H9 (cell line): Measurements from ENCODE around the gene CILP2. TPM values are rescaled to one million over a fixed set of nuclear protein-coding genes. Genes with fewer than 3 reads are reported as not detected.

Experiments used
- DNase-seq: peaks from one replicate; pipeline ENCODE4 v3.0.0-alpha.2; 2017
- H2AFZ ChIP-seq: one replicate; pipeline ENCODE4 v1.6.1; 2013; ENCODE audit warnings: mild to moderate bottlenecking, low read length, control low read depth, moderate library complexity
- H2AK5ac ChIP-seq: 2 replicates; pipeline ENCODE4 v1.6.1; 2013; ENCODE audit warnings: low read length, control low read depth, mixed read lengths; ENCODE audit not compliant: insufficient read length
- H2BK120ac ChIP-seq: one replicate; pipeline ENCODE4 v1.6.1; 2013; ENCODE audit warnings: low read depth, mild to moderate bottlenecking, low read length, control low read depth, inconsistent platforms; ENCODE audit not compliant: poor library complexity, severe bottlenecking
- H2BK12ac ChIP-seq: 2 replicates; pipeline ENCODE4 v1.6.1; 2013; ENCODE audit warnings: low read length, control low read depth, mixed read lengths, low read depth; ENCODE audit not compliant: insufficient read length
- H2BK15ac ChIP-seq: 2 replicates; pipeline ENCODE4 v1.6.1; 2013; ENCODE audit warnings: low read depth, low read length, control low read depth
- H2BK20ac ChIP-seq: one replicate; pipeline ENCODE4 v1.6.1; 2013; ENCODE audit warnings: low read depth, mild to moderate bottlenecking, low read length, control low read depth, inconsistent platforms; ENCODE audit not compliant: poor library complexity, severe bottlenecking
- H2BK5ac ChIP-seq: 2 replicates; pipeline ENCODE4 v1.6.1; 2013; ENCODE audit warnings: low read length, control low read depth, mixed read lengths; ENCODE audit not compliant: insufficient read length
- H3K14ac ChIP-seq: 2 replicates; pipeline ENCODE4 v1.6.1; 2013; ENCODE audit warnings: low read length, control low read depth; ENCODE audit not compliant: insufficient read depth
- H3K18ac ChIP-seq: 2 replicates; pipeline ENCODE4 v1.6.1; 2013; ENCODE audit warnings: low read depth, mild to moderate bottlenecking, mixed read lengths, low read length, control low read depth; ENCODE audit not compliant: insufficient read length
- H3K23ac ChIP-seq: 2 replicates; pipeline ENCODE4 v1.6.1; 2013; ENCODE audit warnings: low read length, control low read depth, mixed read lengths, low read depth; ENCODE audit not compliant: insufficient read length
- H3K23me2 ChIP-seq: 2 replicates; pipeline ENCODE4 v1.6.1; 2013; ENCODE audit warnings: low read depth, mild to moderate bottlenecking, mixed read lengths, low read length, control low read depth; ENCODE audit not compliant: insufficient read length, poor library complexity, severe bottlenecking
- H3K27ac ChIP-seq: 2 replicates; pipeline ENCODE4 v1.5.1; 2013; ENCODE audit warnings: low read length, control low read depth, mixed read lengths, low read depth; ENCODE audit not compliant: insufficient read length
- H3K27me3 ChIP-seq: 2 replicates; pipeline ENCODE4 v1.6.1; 2013; ENCODE audit warnings: low read length, control low read depth, inconsistent platforms; ENCODE audit not compliant: insufficient read depth
- H3K4ac ChIP-seq: 2 replicates; pipeline ENCODE4 v1.6.1; 2013; ENCODE audit warnings: low read depth, mild to moderate bottlenecking, control low read depth, inconsistent platforms, low read length, moderate library complexity
- H3K4me1 ChIP-seq: 2 replicates; pipeline ENCODE4 v1.6.1; 2013; ENCODE audit warnings: low read length, control low read depth, inconsistent platforms; ENCODE audit not compliant: insufficient read depth
- H3K4me2 ChIP-seq: 2 replicates; pipeline ENCODE4 v1.6.1; 2013; ENCODE audit warnings: low read length, control low read depth, mixed read lengths; ENCODE audit not compliant: insufficient read length, insufficient read depth
- H3K56ac ChIP-seq: 2 replicates; pipeline ENCODE4 v1.6.1; 2013; ENCODE audit warnings: low read depth, mild to moderate bottlenecking, mixed read lengths, low read length, control low read depth; ENCODE audit not compliant: insufficient read length
- H3K79me1 ChIP-seq: 2 replicates; pipeline ENCODE4 v1.6.1; 2013; ENCODE audit warnings: low read depth, mild to moderate bottlenecking, moderate library complexity, low read length, control low read depth, inconsistent platforms; ENCODE audit not compliant: insufficient read depth, poor library complexity, severe bottlenecking
- H3K79me2 ChIP-seq: 2 replicates; pipeline ENCODE4 v1.6.1; 2013; ENCODE audit warnings: low read length, control low read depth, inconsistent platforms; ENCODE audit not compliant: insufficient read depth
- H3K9ac ChIP-seq: 2 replicates; pipeline ENCODE4 v1.6.1; 2013; ENCODE audit warnings: low read length, control low read depth, mixed read lengths; ENCODE audit not compliant: insufficient read length; ENCODE audit errors: extremely low read depth
- H3K9me3 ChIP-seq: one replicate; pipeline ENCODE4 v1.6.1; 2013; ENCODE audit warnings: low read depth, low read length, inconsistent platforms; ENCODE audit not compliant: control insufficient read depth
- H3T11ph ChIP-seq: one replicate; pipeline ENCODE4 v1.6.1; 2013; ENCODE audit warnings: mild to moderate bottlenecking, low read length, control low read depth, inconsistent platforms
- H4K20me1 ChIP-seq: one replicate; pipeline ENCODE4 v1.6.1; 2013; ENCODE audit not compliant: control insufficient read depth, insufficient read length, insufficient read depth
- H4K5ac ChIP-seq: 2 replicates; pipeline ENCODE4 v1.6.1; 2013; ENCODE audit warnings: low read depth, mild to moderate bottlenecking, mixed read lengths, low read length, control low read depth; ENCODE audit not compliant: insufficient read length
- H4K8ac ChIP-seq: replicated peaks from 2 replicates; pipeline ENCODE4 v1.6.1; 2013; ENCODE audit warnings: low read length, control low read depth, mixed read lengths, low read depth; ENCODE audit not compliant: insufficient read length
- H4K91ac ChIP-seq: 2 replicates; pipeline ENCODE4 v1.6.1; 2013; ENCODE audit warnings: low read depth, mild to moderate bottlenecking, moderate library complexity, mixed read lengths, low read length, control low read depth; ENCODE audit not compliant: insufficient read length
- H3K27ac Mint-ChIP-seq, 3 experiments: 2 replicates in 2 of 3; 3 replicates in 1 of 3; pipeline ENCODE4 v1.8.0; 2020 to 2021; ENCODE audit warnings: mixed read lengths in 3 of 3, mild to moderate bottlenecking in 1 of 3, moderate library complexity in 1 of 3
- H3K27me3 Mint-ChIP-seq: 2 replicates; pipeline ENCODE4 v1.8.0; 2021; ENCODE audit warnings: low read depth, mild to moderate bottlenecking, moderate library complexity, mixed read lengths
- H3K36me3 Mint-ChIP-seq, 3 experiments: 2 replicates in 2 of 3; 3 replicates in 1 of 3; pipeline ENCODE4 v1.8.0; 2020 to 2021; ENCODE audit warnings: low read depth in 3 of 3, mixed read lengths in 3 of 3; ENCODE audit not compliant: insufficient read depth in 1 of 3
- H3K4me1 Mint-ChIP-seq, 2 experiments: 2 replicates each; pipeline ENCODE4 v1.8.0; 2020; ENCODE audit warnings: mixed read lengths in 2 of 2
- H3K4me3 Mint-ChIP-seq, 2 experiments: 2 replicates in 1 of 2; 3 replicates in 1 of 2; pipeline ENCODE4 v1.8.0; 2020 to 2021; ENCODE audit warnings: mild to moderate bottlenecking in 2 of 2, mixed read lengths in 2 of 2, moderate library complexity in 1 of 2
- H3K9me3 Mint-ChIP-seq, 2 experiments: 2 replicates in 1 of 2; 3 replicates in 1 of 2; pipeline ENCODE4 v1.8.0; 2020; ENCODE audit warnings: mild to moderate bottlenecking in 2 of 2, mixed read lengths in 2 of 2, moderate library complexity in 1 of 2
- WGBS: extraction: QIAGEN DNeasy Blood & Tissue Kit; methylation state at CpG from one replicate; pipeline ENCODE4 v1.1.7; 2013; ENCODE audit warnings: missing lambda C conversion rate, low lambda C conversion rate, mixed read lengths; ENCODE audit not compliant: insufficient read length; ENCODE audit errors: extremely low coverage; 5-methylcytosine and 5-hydroxymethylcytosine counted together
- total RNA-seq: library from RNA; stranded (reverse); gene quantifications from 2 replicates; pipeline ENCODE4 v1.2.1, GENCODE V29; 2021
- TF ChIP-seq, protein P1 (sequence below): fragments of 200-600 bp; sonication (generic); conservative IDR thresholded peaks from 3 replicates; pipeline ENCODE4 v1.8.0; 2021; ENCODE audit warnings: antibody characterized with exemption, mild to moderate bottlenecking

Gene CILP2
- total RNA-seq, 1 experiment from 2014 or later, result 6.4 TPM

DNA sequence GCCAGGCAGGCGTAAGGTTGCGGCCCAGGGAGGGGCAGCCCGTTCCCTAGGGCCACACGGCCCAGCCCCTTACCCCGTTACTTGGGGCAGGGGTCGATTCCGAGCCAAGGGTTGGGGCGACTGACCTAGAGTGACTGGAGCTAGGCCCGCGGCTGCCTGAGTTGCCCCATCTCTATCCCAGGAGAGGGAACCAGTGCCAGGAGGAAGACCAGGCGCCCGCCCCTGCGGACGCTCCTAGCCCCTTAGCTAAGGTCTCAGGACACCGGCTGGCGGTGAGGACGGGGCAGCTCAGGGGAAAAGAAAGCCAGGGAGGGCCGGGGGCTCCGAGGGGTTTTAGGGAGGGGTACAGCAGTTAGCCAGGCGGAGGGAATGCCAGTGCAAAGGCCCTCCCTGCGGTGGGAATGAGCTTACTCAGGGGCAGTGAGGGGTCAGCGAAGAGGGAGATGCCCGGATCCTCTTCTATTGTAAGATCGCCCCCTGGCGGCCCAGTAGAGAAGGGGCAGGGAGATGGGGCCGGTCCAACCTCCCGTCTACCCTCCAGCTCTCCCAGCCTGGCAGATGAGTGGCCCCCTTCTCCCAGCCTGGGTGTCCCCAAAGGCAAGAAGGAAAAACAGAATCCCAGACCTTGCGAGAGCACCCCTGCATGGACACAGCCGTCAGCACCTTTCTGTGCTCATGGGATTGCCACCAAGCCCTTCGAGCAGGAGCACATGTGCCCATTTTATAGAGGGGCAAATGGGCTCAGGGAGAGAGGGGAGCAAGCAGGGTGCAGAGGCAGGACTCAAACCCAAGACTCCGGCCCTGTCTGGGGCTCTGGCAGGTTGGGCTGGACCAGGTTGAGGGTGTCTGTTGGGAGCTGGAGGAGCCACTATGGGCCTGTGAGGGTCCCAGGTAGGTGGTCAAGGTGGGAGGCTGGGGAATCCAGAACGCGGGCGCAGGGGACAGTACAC, 16.3 kb downstream of the CILP2 start:
- peaks cover 0 to 5% of the 10 kb centered on the region in 2 experiments; a peak in 1 of 4 replicates for H3K4me1 Mint-ChIP-seq
- Histone ChIP-seq H3K27ac (no peak overlapping the region), H3K18ac (no peak overlapping the region), H3K79me1 (no peaks in the 10 kb centered on the region), H4K91ac (no peak overlapping the region), H3K23ac (no peak overlapping the region), H3K9ac (no peak overlapping the region), H3K14ac (no peak overlapping the region), H3K9me3 (no peaks in the 10 kb centered on the region), H4K8ac (no peak overlapping the region), H4K20me1 (no peaks in the 10 kb centered on the region), H3K27me3 (no peaks in the 10 kb centered on the region), H3T11ph (no peak overlapping the region), H2BK12ac (no peak overlapping the region), H2BK5ac (no peak overlapping the region), H3K56ac (no peak overlapping the region), H3K4me2 (no peak overlapping the region), H3K79me2 (no peaks in the 10 kb centered on the region), H3K4ac (no peak overlapping the region), H2AFZ (no peak overlapping the region), H4K5ac (no peak overlapping the region), H2BK120ac (no peak overlapping the region), H2BK20ac (no peak overlapping the region), H2AK5ac (no peak overlapping the region), H2BK15ac (no peak overlapping the region), H3K23me2 (no peaks in the 10 kb centered on the region), H3K4me1 (no peaks in the 10 kb centered on the region)
- H3K9me3 Mint-ChIP-seq, result no peaks in the 10 kb centered on the region; a peak in 1 of 5 replicates
- 0 out of 5 replicates have a peak overlapping the region, but pooled peaks of 1 of the 2 experiments have one; percentile 27 for H3K4me3 Mint-ChIP-seq
- H3K27me3 Mint-ChIP-seq, result peaks cover 7% of the 10 kb centered on the region
- TF ChIP-seq, protein P1, sequence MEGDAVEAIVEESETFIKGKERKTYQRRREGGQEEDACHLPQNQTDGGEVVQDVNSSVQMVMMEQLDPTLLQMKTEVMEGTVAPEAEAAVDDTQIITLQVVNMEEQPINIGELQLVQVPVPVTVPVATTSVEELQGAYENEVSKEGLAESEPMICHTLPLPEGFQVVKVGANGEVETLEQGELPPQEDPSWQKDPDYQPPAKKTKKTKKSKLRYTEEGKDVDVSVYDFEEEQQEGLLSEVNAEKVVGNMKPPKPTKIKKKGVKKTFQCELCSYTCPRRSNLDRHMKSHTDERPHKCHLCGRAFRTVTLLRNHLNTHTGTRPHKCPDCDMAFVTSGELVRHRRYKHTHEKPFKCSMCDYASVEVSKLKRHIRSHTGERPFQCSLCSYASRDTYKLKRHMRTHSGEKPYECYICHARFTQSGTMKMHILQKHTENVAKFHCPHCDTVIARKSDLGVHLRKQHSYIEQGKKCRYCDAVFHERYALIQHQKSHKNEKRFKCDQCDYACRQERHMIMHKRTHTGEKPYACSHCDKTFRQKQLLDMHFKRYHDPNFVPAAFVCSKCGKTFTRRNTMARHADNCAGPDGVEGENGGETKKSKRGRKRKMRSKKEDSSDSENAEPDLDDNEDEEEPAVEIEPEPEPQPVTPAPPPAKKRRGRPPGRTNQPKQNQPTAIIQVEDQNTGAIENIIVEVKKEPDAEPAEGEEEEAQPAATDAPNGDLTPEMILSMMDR, result peak; percentile 96
- DNase-seq, result peak; percentile 82
- no peaks in the 10 kb centered on the region; a peak in 1 of 7 replicates for H3K36me3 Mint-ChIP-seq
- no peak overlapping the region; a peak in 1 of 7 replicates for H3K27ac Mint-ChIP-seq
- no CpG with 5 or more reads among the region's 34 CpGs for WGBS
